Pancreas (tissue), 10 donors: ENCODE measurements around the gene RHBDF2. TPM values are rescaled to one million over a fixed set of nuclear protein-coding genes. Genes with fewer than 3 reads are reported as not detected.

Experiments used
- ATAC-seq, 4 donors: fragments of 200-7000 bp; cut with Tn5 transposase; one replicate each; pipeline versions ENCODE4 v1.8.0 to v1.9.1; 2020; ENCODE audit warnings: mild to moderate bottlenecking in 4 of 4, moderate library complexity in 4 of 4
- DNase-seq, 6 donors: peaks; one replicate each; pipeline ENCODE4 v3.0.0-alpha.2; 2020
- FAIRE-seq: peaks from 2 replicates; lab custom pipeline; 2012; peaks lifted over from hg19 to GRCh38; lab: Jason Lieb, UNC
- H3K27ac ChIP-seq, 4 donors: fragments of 200-600 bp; sonication (generic); 1 replicate in 3 of 4; 2 replicates in 1 of 4; pipeline versions ENCODE4 v1.5.0 to v1.8.0; 2020
- H3K27me3 ChIP-seq, 4 donors: fragments of 200-600 bp; one replicate each; pipeline ENCODE4 v1.8.0; 2021
- H3K36me3 ChIP-seq, 3 donors: fragments of 200-600 bp; sonication (generic) in 1 of 3; one replicate each; pipeline versions ENCODE4 v1.5.0 to v1.8.0; 2020 to 2021
- H3K4me1 ChIP-seq, 3 donors: fragments of 200-600 bp; one replicate each; pipeline ENCODE4 v1.8.0; 2021
- H3K4me3 ChIP-seq, 4 donors: fragments of 200-600 bp; sonication (generic) in 2 of 4; one replicate each; pipeline versions ENCODE4 v1.5.0 to v1.8.0; 2020 to 2021
- H3K9me3 ChIP-seq, 4 donors: fragments of 200-600 bp; one replicate each; pipeline ENCODE4 v1.8.0; 2021
- CTCF ChIP-seq, 4 donors: fragments of 200-600 bp; sonication (generic) in 3 of 4; IDR thresholded peaks; one replicate each; pipeline versions ENCODE4 v1.5.0 to v1.8.0; 2021; ENCODE audit warnings: antibody characterized with exemption in 4 of 4
- WGBS, 2 donors: extraction: QIAGEN DNeasy Blood & Tissue Kit; methylation state at CpG; one replicate each; pipeline ENCODE4 v1.1.7; 2013; 5-methylcytosine and 5-hydroxymethylcytosine counted together
- intact Hi-C, 3 donors: fragments of 100-400 bp; cut with DNase I; formaldehyde crosslinking; loops; one replicate each; pipeline versions ENCODE4 v1.11.1 to v1.14.2; 2022
- polyA plus RNA-seq, 2 donors: library from polyadenylated mRNA; stranded (reverse); fragments of 200-250 nt; gene quantifications; one replicate each; pipeline ENCODE4 v1.2.3, GENCODE V29; 2013
- total RNA-seq, 6 donors: library from RNA; stranded (reverse); fragmentation: NEBNext Ultra II Directional in 4 of 6; extraction: Animal tissue kit (Norgen Biotek cat#: 25700) in 4 of 6; gene quantifications; one replicate each; pipeline versions ENCODE4 v1.2.1 to v1.2.4, GENCODE V29; 2021 to 2023
- donor health status: healthy with polysubstance abuse.
- donor health status: DM: no; HTN: no; CAD: no; lungs with moderate emphysema.
- donor health status: DM: no; HTN: no; CAD: no.
- donor health status: control.
- donor health status: control.
- donor health status: Bipolar disorder and iron deficiency.
- donor health status: DM: yes; HTN: yes; CAD: no.
- donor health status: DM: no; HTN: no; CAD: no.
- donor health status: DM: no; HTN: no; CAD: no.
- donor health status: DM: yes; HTN: yes; CAD: no.

The RHBDF2 gene
- total and polyA plus RNA-seq, 8 donors: 18.0 to 50.1 (median 22.4) TPM

DNA sequence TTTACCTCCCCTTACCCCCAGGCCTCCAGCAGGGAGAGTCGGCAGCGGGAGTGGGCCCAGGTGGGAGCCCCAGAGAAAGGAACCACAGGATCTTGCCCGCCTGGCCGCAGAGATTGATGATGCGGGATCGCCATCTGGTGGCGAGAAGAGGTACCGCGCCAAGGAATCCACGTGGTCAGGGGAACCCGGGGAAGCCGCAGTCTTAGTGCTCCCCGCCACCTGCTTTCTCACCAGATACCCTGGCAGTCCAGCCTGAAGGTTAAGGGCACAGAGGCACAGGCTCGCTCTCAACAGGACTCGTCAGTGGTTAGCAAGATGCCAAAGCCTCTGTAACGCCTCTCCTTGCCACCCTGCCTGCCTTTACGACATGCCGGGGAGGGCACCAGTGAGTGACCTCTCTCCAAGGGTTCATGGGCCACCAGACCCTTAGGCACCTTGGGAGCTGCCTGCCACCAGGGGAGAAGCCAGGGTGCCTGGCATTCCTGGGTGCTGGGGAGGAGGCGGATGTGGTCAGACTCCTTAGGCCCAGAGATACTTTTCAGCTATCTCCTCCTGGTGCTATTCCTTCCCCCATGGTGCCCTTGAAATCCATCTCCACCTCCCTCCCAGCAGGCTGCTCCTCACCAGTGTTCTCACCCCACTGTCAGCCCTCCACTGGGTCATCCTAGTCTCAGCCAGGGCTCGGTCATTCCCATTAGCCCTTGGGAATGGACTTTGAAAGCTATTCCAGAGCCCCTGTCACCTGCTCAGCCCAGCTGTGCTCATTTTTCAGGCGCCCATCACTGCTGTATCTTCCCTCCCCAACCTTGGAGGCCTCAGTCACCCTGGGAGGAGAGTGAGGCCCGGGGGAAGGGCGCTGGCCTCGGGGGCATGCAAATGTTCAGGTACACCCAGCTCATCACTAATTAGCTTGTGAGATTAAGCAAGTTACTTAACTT, 5.5 kb upstream of the RHBDF2 start:
- WGBS, 2 donors: 21 to 25% methylated on average over 23 to 24 of the region's 24 CpGs
- intact Hi-C loops: loop anchor here (2.0 to 10.0 kb wide), 5 partner anchors 34 to 102 kb away; partner anchors contain the start of gene AANAT (in 1 of the 3)

GRCh38 chr17:76504117-76504516, 2.9 kb upstream of the RHBDF2 start:
- WGBS, 2 donors: 72 to 80% methylated on average over 7 of the region's 7 CpGs
- no peak for FAIRE-seq
- no peak overlapping the region for H3K27ac ChIP-seq
- no peak for ATAC-seq
- H3K4me1 ChIP-seq: peaks cover 18 to 24% (median 24%) of the 10 kb centered on the region in 3 donors
- no peak for TF ChIP-seq CTCF (IDR thresholded peaks at IDR 0.05)
- H3K9me3 ChIP-seq: no peaks in the 10 kb centered on the region
- no peak for DNase-seq
- no peaks in the 10 kb centered on the region for H3K27me3 ChIP-seq
- intact Hi-C loops: loop anchor here in 1 of 3 donors (10.0 kb wide), 1 partner anchor 99 kb away; no protein-coding TSS in a partner anchor
- no peak overlapping the region for H3K4me3 ChIP-seq
- H3K36me3 ChIP-seq: no peaks in the 10 kb centered on the region

More for the DNA sequence above, 5.5 kb upstream of the RHBDF2 start:
- H3K27ac ChIP-seq: no peak overlapping the region
- DNase-seq (peak; percentile 67 to 95 (median 87)), FAIRE-seq (no peak), ATAC-seq (peak; percentile 39 to 83 (median 70))
- peaks cover 12 to 15% (median 13%) of the 10 kb centered on the region in 3 donors for H3K4me1 ChIP-seq
- H3K4me3 ChIP-seq: no peak overlapping the region
- peak; percentile 87 to 94 (median 91) for TF ChIP-seq CTCF (IDR thresholded peaks at IDR 0.05)
- H3K27me3 ChIP-seq: no peaks in the 10 kb centered on the region
- no peaks in the 10 kb centered on the region for H3K36me3 ChIP-seq
- no peaks in the 10 kb centered on the region for H3K9me3 ChIP-seq

- Histone ChIP-seq H3K4me3 (no peak overlapping the region), H3K27me3 (no peaks in the 10 kb centered on the region), H3K27ac (peak overlapping the region; percentile 74 to 94 (median 90)), H3K9me3 (no peaks in the 10 kb centered on the region), H3K4me1 (peaks cover 24 to 33% (median 31%) of the 10 kb centered on the region in 3 donors), H3K36me3 (no peaks in the 10 kb centered on the region)
- no peak for TF ChIP-seq CTCF (IDR thresholded peaks at IDR 0.05)
- peak in 2 of 6 donors; percentile 51 to 64 for DNase-seq
- FAIRE-seq: no peak
- no peak for ATAC-seq
- intact Hi-C loops: loop anchor here in 1 of 3 donors (10.0 kb wide), 1 partner anchor 98 kb away; no protein-coding TSS in a partner anchor
- WGBS, 2 donors: 40 to 56% methylated on average over 8 of the region's 8 CpGs
Measured at GRCh38 chr17:76502341-76503211, 1.4 kb upstream of the RHBDF2 start.

GRCh38 chr17:76501827-76502307, 644 bp upstream of the RHBDF2 start:
- DNase-seq (peak in 5 of 6 donors; percentile 64 to 87 (median 75)), ATAC-seq (peak; percentile 7 to 47 (median 32))
- peaks cover 29 to 38% (median 34%) of the 10 kb centered on the region in 3 donors for H3K4me1 ChIP-seq

More at GRCh38 chr17:76501827-76502307, 644 bp upstream of the RHBDF2 start:
- Histone ChIP-seq H3K9me3 (no peaks in the 10 kb centered on the region), H3K36me3 (no peaks in the 10 kb centered on the region), H3K27ac (peak overlapping the region; percentile 74 to 94 (median 90)), H3K4me3 (peak overlapping the region in 2 of 4 donors; percentile 83 to 92), H3K27me3 (no peaks in the 10 kb centered on the region)
- TF ChIP-seq CTCF (IDR thresholded peaks at IDR 0.05): no peak
- no peak for FAIRE-seq
- intact Hi-C loops: loop anchor here in 1 of 3 donors (10.0 kb wide), 1 partner anchor 97 kb away; no protein-coding TSS in a partner anchor
- WGBS, 2 donors: 27 to 28% methylated on average over 11 of the region's 11 CpGs
